OCI-LY3 (cell line): ENCODE data around the gene TTC4.

Experiments used
- H2AFZ ChIP-seq: fragments of 200-600, 300-600 bp; shearing (Covaris generic); 2 replicates; pipeline ENCODE4 v1.6.0; 2014; ENCODE audit warnings: antibody characterized with exemption, low read depth, low read length
- H3K27ac ChIP-seq: fragments of 200-600, 300-600 bp; sonication (generic); 2 replicates; pipeline ENCODE4 v1.5.1; 2014; ENCODE audit warnings: mild to moderate bottlenecking, low read length, moderate library complexity, mixed read lengths
- H3K27me3 ChIP-seq: fragments of 200-600, 300-600 bp; sonication (generic); 2 replicates; pipeline ENCODE4 v1.6.1; 2014; ENCODE audit warnings: low read depth, low read length, mixed read lengths
- H3K36me3 ChIP-seq: fragments of 200-600, 300-600 bp; sonication (generic); replicated peaks from 2 replicates; pipeline ENCODE3; 2014; ENCODE audit warnings: low read depth, low read length, mixed read lengths
- H3K4me1 ChIP-seq: fragments of 300-600, 200-600 bp; sonication (generic); 2 replicates; pipeline ENCODE4 v1.6.1; 2014; ENCODE audit warnings: low read length, mixed read lengths
- H3K4me2 ChIP-seq: fragments of 200-600, 300-600 bp; sonication (generic); 2 replicates; pipeline ENCODE4 v1.6.1; 2014; ENCODE audit warnings: low read length, mixed read lengths
- H3K4me3 ChIP-seq: fragments of 300-600, 200-600 bp; sonication (generic); 2 replicates; pipeline ENCODE4 v1.5.1; 2014; ENCODE audit warnings: antibody characterized with exemption, mild to moderate bottlenecking, low read length, moderate library complexity
- H3K79me2 ChIP-seq: fragments of 300-600, 200-600 bp; shearing (Covaris generic); 2 replicates; pipeline ENCODE4 v1.6.1; 2014; ENCODE audit warnings: mild to moderate bottlenecking, low read length, mixed read lengths
- H3K9ac ChIP-seq: fragments of 300-600, 200-600 bp; shearing (Covaris generic); 2 replicates; pipeline ENCODE4 v1.6.0; 2014; ENCODE audit warnings: mild to moderate bottlenecking, low read length, moderate library complexity
- H3K9me3 ChIP-seq: fragments of 200-600, 300-600 bp; shearing (Covaris generic); 2 replicates; pipeline ENCODE4 v1.6.1; 2014; ENCODE audit warnings: low read length, mixed read lengths; ENCODE audit not compliant: insufficient read depth
- H4K20me1 ChIP-seq: fragments of 200-600, 300-600 bp; sonication (generic); 2 replicates; pipeline ENCODE4 v1.6.1; 2016; ENCODE audit warnings: low read length, mixed read lengths; ENCODE audit not compliant: insufficient read depth
- CTCF ChIP-seq: fragments of 200-600, 300-600 bp; sonication (generic); IDR thresholded peaks from 2 replicates; pipeline ENCODE4 v1.5.1; 2014; ENCODE audit warnings: antibody characterized with exemption, low read length, low read depth
- EZH2phosphoT487 ChIP-seq: fragments of 200-600 bp; shearing (Covaris generic); IDR thresholded peaks from 2 replicates; pipeline ENCODE4 v1.6.1; 2018; ENCODE audit warnings: antibody characterized with exemption, mixed run types, low read depth

Gene TTC4

GRCh38 chr1:54723985-54724384 lies 8.3 kb downstream of the TTC4 start:
- Histone ChIP-seq H3K4me1 (no peaks in the 10 kb centered on the region), H3K27ac (no peak overlapping the region), H3K79me2 (peaks cover 3% of the 10 kb centered on the region; the same call in 1 of the 2 replicates), H3K4me3 (no peak overlapping the region), H3K36me3 (peaks cover 52% of the 10 kb centered on the region), H3K4me2 (no peak overlapping the region), H3K27me3 (no peaks in the 10 kb centered on the region), H2AFZ (no peak overlapping the region), H3K9ac (no peak overlapping the region), H3K9me3 (no peaks in the 10 kb centered on the region), H4K20me1 (no peaks in the 10 kb centered on the region)
- TF ChIP-seq CTCF (no peak), EZH2phosphoT487 (no peak)

- no peak overlapping the region for H3K27ac ChIP-seq
- no peaks in the 10 kb centered on the region for H3K27me3 ChIP-seq
- no peak overlapping the region for H3K4me2 ChIP-seq
- no peaks in the 10 kb centered on the region for H3K4me1 ChIP-seq
- no peaks in the 10 kb centered on the region for H3K9me3 ChIP-seq
- H3K4me3 ChIP-seq, result no peak overlapping the region
- no peak overlapping the region for H3K9ac ChIP-seq
- peaks cover 51% of the 10 kb centered on the region for H3K36me3 ChIP-seq
- H4K20me1 ChIP-seq, result no peaks in the 10 kb centered on the region
- no peak for TF ChIP-seq EZH2phosphoT487
- TF ChIP-seq CTCF, result no peak
- H2AFZ ChIP-seq, result no peak overlapping the region
- no peaks in the 10 kb centered on the region for H3K79me2 ChIP-seq
Measured at GRCh38 chr1:54724771-54725170, 9.1 kb downstream of the TTC4 start.

GRCh38 chr1:54728027-54728426 lies 12.4 kb downstream of the TTC4 start:
- H3K4me1 ChIP-seq, result no peaks in the 10 kb centered on the region
- H3K27me3 ChIP-seq, result no peaks in the 10 kb centered on the region
- H2AFZ ChIP-seq, result no peak overlapping the region
- H3K9me3 ChIP-seq, result no peaks in the 10 kb centered on the region
- no peak overlapping the region for H3K9ac ChIP-seq
- peaks cover 35% of the 10 kb centered on the region for H3K36me3 ChIP-seq
- H3K27ac ChIP-seq, result no peak overlapping the region
- H3K79me2 ChIP-seq, result no peaks in the 10 kb centered on the region
- H3K4me2 ChIP-seq, result no peak overlapping the region
- TF ChIP-seq CTCF (no peak), EZH2phosphoT487 (no peak)
- no peak overlapping the region for H3K4me3 ChIP-seq
- no peaks in the 10 kb centered on the region for H4K20me1 ChIP-seq

GRCh38 chr1:54736685-54737084 lies 21.0 kb downstream of the TTC4 start:
- H2AFZ ChIP-seq, result no peak overlapping the region
- no peaks in the 10 kb centered on the region for H3K79me2 ChIP-seq
- no peak overlapping the region for H3K27ac ChIP-seq
- no peak overlapping the region for H3K9ac ChIP-seq
- no peak overlapping the region for H3K4me3 ChIP-seq
- H3K9me3 ChIP-seq, result no peaks in the 10 kb centered on the region
- no peaks in the 10 kb centered on the region for H4K20me1 ChIP-seq
- H3K4me1 ChIP-seq, result no peaks in the 10 kb centered on the region
- no peak for TF ChIP-seq EZH2phosphoT487
- TF ChIP-seq CTCF, result no peak
- no peaks in the 10 kb centered on the region for H3K27me3 ChIP-seq
- peaks cover 10% of the 10 kb centered on the region for H3K36me3 ChIP-seq
- no peak overlapping the region for H3K4me2 ChIP-seq
